ENCODE results near the gene KRT74. TPM values are rescaled to one million over a fixed set of nuclear protein-coding genes. Genes with fewer than 3 reads are reported as not detected.

The KRT74 gene
- total and polyA plus RNA-seq, 2 of the 13 experiments (the other 11 are each of a cell fraction or from before 2014, with no cell fraction given), result not detected

GRCh38 chr12:52575948-52576347, 2.3 kb upstream of the KRT74 start (continued):
- TF ChIP-seq ZBTB40 (IDR thresholded peaks at IDR 0.05) (no peak), ZBTB40 (CRISPR knock-in tag; IDR thresholded peaks at IDR 0.05) (no peak), ZC3H4 (CRISPR knock-in tag; IDR thresholded peaks at IDR 0.05; ENCODE audit: borderline replicate concordance) (no peak), SP1 (IDR thresholded peaks at IDR 0.05) (no peak), SP1 (CRISPR knock-in tag; IDR thresholded peaks at IDR 0.05) (no peak), ZFP82 (CRISPR knock-in tag; IDR thresholded peaks at IDR 0.05; ENCODE audit: borderline replicate concordance) (no peak)

Measured in HepG2 (cell line).